Measurements from ENCODE around the gene MUL1. TPM values are rescaled to one million over a fixed set of nuclear protein-coding genes. Genes with fewer than 3 reads are reported as not detected.

The MUL1 gene
- total and polyA plus RNA-seq, 9 of the 15 experiments (the other 6 are each of a cell fraction or from before 2014, with no cell fraction given): 10.4 to 32.9 (median 19.3) TPM

- TF ChIP-seq CHCHD3 (CRISPR knock-in tag; IDR thresholded peaks at IDR 0.05) (peak; percentile 63; the same call in 1 of the 2 replicates), CSDE1 (IDR thresholded peaks at IDR 0.05) (peak in 1 of 2 experiments; percentile 85; a peak in 2 of 4 replicates), ZNF133 (CRISPR knock-in tag; IDR thresholded peaks at IDR 0.05) (no peak), LEF1 (IDR thresholded peaks at IDR 0.05) (no peak), RCOR1 (IDR thresholded peaks at IDR 0.05; ENCODE audit: borderline replicate concordance in 1 of 2, low read depth in 2 of 2, low read length in 2 of 2) (no peak; a peak in 1 of 4 replicates), PHF8 (IDR thresholded peaks at IDR 0.05; ENCODE audit: borderline replicate concordance, low read length) (peak; percentile 99; the same call in 1 of the 2 replicates), KAT2B (IDR thresholded peaks at IDR 0.05; ENCODE audit: low read depth, low read length) (no peak), SMARCA4 (IDR thresholded peaks at IDR 0.05) (no peak), RAD21 (CRISPR knock-in tag; conservative IDR thresholded peaks at IDR 0.05 in 1 of 2, IDR thresholded peaks at IDR 0.05 in 1 of 2) (no peak), MYBL2 (IDR thresholded peaks at IDR 0.05; ENCODE audit: low read depth) (no peak), MYBL2 (CRISPR knock-in tag; IDR thresholded peaks at IDR 0.05; ENCODE audit: borderline replicate concordance) (no peak), ZNF12 (CRISPR knock-in tag; IDR thresholded peaks at IDR 0.05) (no peak; the same call in 1 of the 2 replicates), MTA2 (IDR thresholded peaks at IDR 0.05; ENCODE audit: low read depth) (no peak), MTA3 (IDR thresholded peaks at IDR 0.05; ENCODE audit: borderline replicate concordance) (peak; percentile 61; the same call in 1 of the 2 replicates), BCL6 (CRISPR knock-in tag; IDR thresholded peaks at IDR 0.05) (no peak), ZSCAN32 (CRISPR knock-in tag; IDR thresholded peaks at IDR 0.05) (no peak), NR3C1 (CRISPR knock-in tag; IDR thresholded peaks at IDR 0.05) (0 out of 2 replicates have a peak, but pooled peaks have one; percentile 53), ZNF699 (CRISPR knock-in tag; IDR thresholded peaks at IDR 0.05; ENCODE audit: insufficient replicate concordance) (no peak), HNRNPK (IDR thresholded peaks at IDR 0.05; ENCODE audit: low read depth, low read length, poor library complexity, severe bottlenecking) (no peak), GATAD2B (IDR thresholded peaks at IDR 0.05; ENCODE audit: borderline replicate concordance) (no peak), FOXP4 (CRISPR knock-in tag; IDR thresholded peaks at IDR 0.05; ENCODE audit: borderline replicate concordance) (peak; percentile 82; the same call in 1 of the 2 replicates), CREBBP (IDR thresholded peaks at IDR 0.05; ENCODE audit: low read depth, low read length) (no peak), TSHZ1 (CRISPR knock-in tag; IDR thresholded peaks at IDR 0.05) (no peak), ZNF224 (CRISPR knock-in tag; IDR thresholded peaks at IDR 0.05) (no peak)
Observed at GRCh38 chr1:20507564-20508410, at the start of gene MUL1 (continued).
